Activated gamma-delta T cell (primary cell): ENCODE data around the gene CCDC13.
"Not testable (repeated sequence)": the region's sequence is repeated elsewhere in the genome, so short reads cannot be mapped to it uniquely, and the experiment has no call there.

ENCODE experiments used
- DNase-seq: peaks from one replicate; lab custom pipeline; 2025; lab: John Stamatoyannopoulos, UW
- total RNA-seq, 2 donors: gene quantifications; one replicate each; lab custom pipeline; 2026; lab: John Stamatoyannopoulos, UW

CCDC13 gene
- total RNA-seq, result 0.05 to 0.17 reads per million in 2 donors

DNA sequence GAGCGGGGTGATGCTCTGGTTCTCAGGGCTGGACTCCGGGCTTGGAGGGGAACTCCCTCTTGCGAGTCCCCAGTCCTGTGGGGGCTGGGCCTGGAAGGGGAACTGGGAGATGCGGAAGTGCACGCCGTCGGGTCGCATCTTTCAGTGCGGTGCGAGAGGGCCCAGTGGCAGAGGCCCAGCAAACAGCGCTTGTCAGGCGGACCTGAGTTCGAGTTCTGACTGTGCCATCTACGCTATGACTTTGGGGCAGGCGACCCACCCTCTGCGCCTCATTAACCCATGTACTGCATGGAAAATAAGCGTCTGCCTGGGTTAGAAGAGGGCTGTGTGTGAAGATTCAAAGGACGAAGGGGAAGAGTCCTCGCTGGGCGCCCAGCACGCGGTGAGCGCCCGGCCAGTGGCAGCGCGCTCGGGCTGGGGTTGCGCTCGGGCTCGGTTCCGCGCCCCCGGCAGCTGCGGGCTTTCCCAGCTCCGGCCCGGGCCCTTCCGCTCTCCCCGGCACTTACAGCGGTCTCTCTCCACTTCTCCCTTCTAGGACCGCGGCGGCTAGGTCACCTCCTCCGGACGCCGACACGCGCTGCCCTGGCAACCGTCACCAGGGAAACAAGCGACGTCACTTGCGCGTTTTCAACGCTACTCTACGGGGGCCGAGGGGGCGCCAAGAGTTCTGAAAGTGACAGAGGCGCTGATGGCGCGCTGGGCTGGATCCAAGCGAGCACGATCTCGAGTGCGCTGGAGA, at the start of gene CCDC13:
Gene CCDC13, minus strand, starts transcription at position 584 of the 739 bp plus-strand sequence. CDS start 14,908 bp downstream, outside the sequence.
- DNase-seq, result peak; percentile 70

DNA sequence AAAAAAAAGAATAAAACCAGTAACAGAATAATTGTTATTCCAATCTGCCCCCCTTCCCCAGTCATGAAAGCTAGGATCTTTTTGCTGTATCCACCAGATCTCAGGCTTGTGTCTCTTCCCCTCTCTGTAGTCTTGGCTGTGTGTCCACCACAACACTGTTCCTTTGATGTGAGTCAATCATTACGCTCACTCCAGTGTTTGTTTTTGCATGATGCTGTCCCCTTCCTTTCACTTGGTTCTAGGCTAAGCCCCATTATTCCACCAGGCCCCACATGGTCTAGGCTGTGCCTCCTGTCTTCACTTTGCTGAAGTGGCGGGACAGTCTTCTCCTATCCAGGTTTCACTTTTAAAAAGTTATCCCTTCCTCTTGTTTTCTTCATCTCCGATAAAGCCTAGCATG, 49.8 kb upstream of the CCDC13 start:
- DNase-seq, result no peak

- no peak for DNase-seq
Observed at GRCh38 chr3:42820746-42821051, 47.6 kb upstream of the CCDC13 start.

DNA sequence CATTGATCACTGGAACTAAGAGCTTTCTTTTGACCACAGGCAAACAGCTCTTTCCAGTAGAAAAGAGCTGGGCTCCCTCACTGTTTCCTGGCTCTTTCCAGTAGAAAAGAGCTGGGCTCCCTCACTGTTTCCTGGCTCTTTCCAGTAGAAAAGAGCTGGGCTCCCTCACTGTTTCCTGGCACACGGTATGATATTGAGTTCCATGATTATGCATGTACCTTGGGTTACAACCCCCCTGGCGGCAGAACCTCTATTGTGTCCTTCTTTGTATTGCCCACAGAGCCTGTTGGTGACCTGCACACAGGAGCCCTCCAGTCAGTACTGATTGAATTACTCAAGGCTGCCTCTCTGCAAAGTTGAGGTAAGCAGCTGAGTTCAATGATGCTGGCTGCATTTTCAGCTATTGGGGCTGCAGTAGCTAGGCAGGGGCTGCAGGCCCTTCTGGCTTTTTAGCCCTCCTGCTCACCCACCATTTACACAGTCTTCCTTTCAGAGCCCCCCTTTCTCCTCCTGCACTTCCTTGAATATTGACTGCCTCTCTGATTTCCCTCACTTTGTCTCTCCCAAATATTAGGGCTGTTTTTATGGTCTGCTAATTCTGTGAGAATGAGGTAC, 46.4 kb upstream of the CCDC13 start:
- DNase-seq, result no peak

DNA sequence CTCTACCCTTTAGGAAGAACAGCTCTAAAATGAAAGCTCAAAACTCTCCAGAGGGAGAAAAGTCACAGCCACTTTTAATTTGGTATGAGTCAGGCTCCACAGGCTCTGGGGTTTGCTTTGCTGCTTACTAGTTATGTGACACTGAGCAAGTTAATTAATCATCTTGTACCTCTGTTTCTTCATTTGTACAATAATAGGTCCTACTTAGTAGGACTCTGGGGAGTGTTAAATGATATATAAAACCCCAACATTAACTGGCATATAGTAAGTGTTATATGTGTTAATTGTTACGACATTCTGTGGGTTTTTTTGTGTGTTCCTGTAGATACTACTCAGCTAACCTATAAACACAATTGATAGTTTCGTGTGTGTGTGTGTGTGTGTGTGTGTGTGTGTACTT, 42.8 kb upstream of the CCDC13 start:
- DNase-seq, result no peak

DNA sequence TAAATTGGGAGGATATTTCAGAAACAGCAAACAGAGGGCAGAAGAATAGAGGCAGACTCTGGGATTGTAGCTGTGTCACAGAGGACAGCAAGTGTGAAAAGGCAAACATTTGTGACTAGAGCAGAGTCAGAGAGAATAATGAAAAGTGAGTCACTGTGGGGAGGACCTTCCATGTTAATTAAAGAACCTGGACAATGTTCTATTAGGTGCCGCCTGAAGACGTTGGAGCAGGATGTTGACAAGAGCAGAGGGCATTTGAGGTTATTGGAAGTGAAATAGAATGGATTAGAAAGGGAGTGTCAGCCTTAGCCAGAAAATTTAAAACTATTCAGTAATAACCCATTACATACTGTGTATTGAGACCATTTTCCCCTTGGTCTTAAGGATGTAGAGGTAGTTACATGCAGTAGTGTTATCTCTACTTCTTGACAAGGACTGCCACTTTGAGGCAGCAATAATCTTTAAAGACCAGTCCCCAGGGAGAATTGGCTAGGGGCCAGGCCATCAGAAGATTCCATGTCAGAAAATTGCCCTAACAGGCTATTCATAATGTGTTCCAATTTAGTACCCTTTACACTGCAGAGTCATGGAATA, 42.0 kb upstream of the CCDC13 start:
- no peak for DNase-seq

- no peak for DNase-seq
Observed at GRCh38 chr3:42814246-42814645, 41.2 kb upstream of the CCDC13 start.

GRCh38 chr3:42811118-42811883, 38.2 kb upstream of the CCDC13 start:
- not testable (repeated sequence) for DNase-seq

DNA sequence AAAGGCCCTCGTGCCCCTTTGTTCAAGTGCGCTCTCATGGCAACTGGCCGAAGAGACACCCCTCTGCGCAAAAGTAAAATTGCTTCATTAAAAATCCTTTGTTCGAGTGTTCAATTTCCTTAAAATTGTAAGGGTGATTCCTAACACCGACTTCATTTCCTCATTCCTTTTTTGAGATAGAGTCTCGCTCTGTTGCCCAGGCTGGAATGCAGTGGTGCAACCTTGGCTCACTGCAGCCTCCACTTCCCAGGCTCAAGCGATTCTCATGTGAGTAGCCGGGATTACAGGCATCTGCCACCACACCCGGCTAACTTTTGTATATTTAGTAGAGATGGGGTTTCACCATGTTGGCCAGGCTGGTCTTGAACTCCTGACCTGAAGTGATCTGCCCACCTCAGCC, 37.7 kb upstream of the CCDC13 start:
- DNase-seq, result not testable (repeated sequence)

DNA sequence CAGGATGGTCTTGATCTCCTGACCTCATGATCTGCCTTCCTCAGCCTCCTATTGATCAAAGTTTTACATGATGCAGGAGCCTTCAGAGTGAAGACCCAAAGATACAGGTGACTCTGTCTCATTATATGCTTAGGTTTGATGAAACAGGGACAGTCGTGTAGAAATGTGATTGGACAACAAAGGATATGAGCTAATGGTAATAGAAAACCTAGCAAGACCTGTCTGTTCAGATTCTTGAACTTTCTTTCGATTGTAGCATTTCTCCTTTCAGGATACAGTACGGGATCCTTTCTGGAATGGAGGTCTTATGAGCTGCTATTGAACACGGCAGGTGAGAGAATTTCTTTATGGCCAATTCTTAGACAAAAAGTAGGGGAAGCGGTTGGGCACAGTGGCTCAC, 36.1 kb upstream of the CCDC13 start, which contains the start of gene ACKR2:
Gene ACKR2, plus strand, starts transcription at position 244 of the 400 bp plus-strand sequence. CDS start 55,058 bp downstream, outside the sequence.
- DNase-seq, result no peak

GRCh38 chr3:42807929-42808328, 34.9 kb upstream of the CCDC13 start:
- no peak for DNase-seq

DNA sequence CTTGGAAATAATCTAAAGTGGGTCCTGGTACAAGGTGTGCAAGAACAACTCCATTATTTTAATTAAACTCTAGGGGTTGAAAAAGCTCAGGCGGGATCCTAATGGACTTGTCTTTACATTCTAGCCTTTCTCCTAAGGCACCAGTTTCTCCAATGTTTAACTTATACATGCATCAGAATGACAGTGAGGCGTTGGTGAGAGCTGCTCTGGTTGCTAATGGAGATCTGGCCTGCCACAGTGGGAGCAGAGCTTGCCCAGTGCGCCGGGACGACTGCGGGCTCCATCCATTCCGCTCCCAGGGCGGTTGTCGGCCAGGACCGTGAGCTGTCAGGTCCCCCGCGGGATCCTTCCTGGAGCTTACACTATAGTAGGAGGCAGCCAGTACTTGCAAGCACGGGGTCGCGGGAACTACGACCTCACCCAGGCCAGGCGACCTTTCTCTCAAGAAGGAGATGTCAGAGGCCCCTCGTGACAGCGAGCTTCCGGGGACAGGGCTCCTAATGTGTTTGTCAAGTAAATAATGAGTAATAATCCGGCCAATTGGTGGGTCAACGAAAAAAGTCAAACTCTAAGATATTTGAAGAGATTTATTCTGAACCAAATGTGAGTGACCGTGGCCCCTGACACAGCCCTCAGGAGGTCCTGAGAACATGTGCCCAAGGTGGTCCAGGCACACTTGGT, 32.2 kb upstream of the CCDC13 start:
- no peak for DNase-seq

GRCh38 chr3:42804831-42805132, 31.7 kb upstream of the CCDC13 start:
- DNase-seq, result no peak

DNA sequence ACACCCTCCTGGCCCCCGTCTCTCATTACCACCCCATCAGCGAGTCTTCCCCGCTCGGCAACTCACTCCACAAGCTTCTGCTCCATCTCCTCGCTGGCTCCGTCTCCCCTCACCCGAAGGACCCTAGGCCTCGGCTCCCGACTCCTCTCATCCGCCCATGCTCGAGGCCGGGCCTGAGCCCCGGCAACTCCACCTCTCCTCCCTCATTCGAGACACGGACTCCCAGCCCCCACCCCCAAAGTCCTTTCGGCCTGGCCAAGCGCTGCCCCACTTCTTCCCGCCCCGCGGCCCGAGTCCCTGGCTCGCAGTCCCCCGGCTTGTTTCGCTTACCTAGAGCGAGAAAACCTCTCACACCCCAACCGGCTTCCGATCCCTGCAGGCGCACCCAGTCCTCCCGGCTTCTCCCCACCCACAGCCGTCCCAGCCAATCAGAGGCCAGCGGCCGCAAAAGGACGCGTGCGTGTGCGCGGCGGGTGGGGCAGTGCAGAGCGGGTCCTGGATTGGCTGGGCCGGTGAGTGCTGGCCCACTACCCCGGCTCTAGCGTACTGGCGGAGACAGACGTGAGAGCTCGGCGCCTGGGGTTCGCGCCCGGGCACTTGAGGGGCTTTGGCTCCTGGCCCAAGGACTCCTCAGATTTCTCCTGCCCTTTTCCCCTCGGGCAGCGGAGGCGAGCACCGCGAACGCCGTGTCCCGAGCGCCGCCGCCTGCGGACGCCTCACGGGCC, 31.2 kb upstream of the CCDC13 start, which contains the start of gene HIGD1A:
Gene HIGD1A, minus strand, starts transcription at position 385 of the 725 bp plus-strand sequence. CDS start 10,237 bp downstream, outside the sequence.
- peak; percentile 89 for DNase-seq

- DNase-seq, result no peak
Observed at GRCh38 chr3:42803414-42804105, 30.5 kb upstream of the CCDC13 start.

GRCh38 chr3:42802876-42803413, 29.9 kb upstream of the CCDC13 start:
- no peak for DNase-seq

DNA sequence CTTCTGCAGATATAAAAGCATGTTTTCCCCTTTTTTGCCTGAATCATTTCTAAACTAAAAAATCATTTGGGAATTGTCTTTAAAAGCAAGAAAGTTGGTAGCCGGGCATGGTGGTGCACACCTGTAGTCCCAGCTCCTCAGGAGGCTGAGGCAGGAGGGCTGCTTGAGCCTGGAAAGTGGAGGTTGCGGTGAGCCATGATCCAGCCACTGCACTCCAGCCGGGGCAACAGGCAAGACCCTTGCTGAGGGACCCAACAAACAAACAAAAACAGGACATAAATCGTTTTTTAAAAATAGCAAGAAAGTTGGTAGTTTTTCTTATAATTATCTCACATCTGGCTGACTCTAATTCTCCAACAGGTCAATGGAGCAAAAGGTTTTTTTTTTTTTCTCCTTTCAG, 28.7 kb upstream of the CCDC13 start:
- no peak for DNase-seq

DNA sequence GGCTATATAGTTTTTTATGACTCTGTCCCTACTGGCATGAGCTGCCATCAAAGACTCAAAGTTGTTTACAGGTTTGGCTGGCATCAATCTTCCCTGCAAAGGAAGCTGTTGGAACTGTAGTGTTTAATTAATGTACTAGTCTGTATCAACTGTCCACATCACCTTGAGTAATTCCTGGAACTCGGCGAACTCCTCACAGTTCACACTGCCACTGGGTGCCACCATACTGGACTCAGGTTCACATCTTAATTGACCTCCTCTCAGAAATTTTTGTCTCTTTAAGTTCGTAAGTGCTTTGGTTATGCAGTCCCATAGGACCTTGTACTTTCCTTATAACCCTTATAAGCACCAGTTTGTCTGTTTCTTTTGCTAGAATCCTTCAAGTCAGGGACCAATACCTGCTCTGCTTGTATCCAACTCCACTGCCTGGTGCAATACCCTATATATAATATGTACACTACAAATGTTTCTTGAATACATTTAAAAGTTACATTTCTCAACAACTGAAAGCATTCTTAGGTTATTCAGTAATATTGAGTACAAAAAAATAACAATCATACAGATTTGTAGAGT, 28.1 kb upstream of the CCDC13 start:
- DNase-seq, result no peak

- no peak for DNase-seq
Observed at GRCh38 chr3:42800251-42800650, 27.2 kb upstream of the CCDC13 start.

- DNase-seq, result no peak
Observed at GRCh38 chr3:42799376-42799775, 26.3 kb upstream of the CCDC13 start.
